A172 (cell line): Measurements from ENCODE around the gene FLT1. TPM values are rescaled to one million over a fixed set of nuclear protein-coding genes. Genes with fewer than 3 reads are reported as not detected.

Experiments
- DNase-seq: peaks from one replicate; pipeline ENCODE4 v3.0.0-alpha.2; 2015; ENCODE audit warnings: low spot score
- total RNA-seq: library from RNA; depleted of rRNA; stranded (reverse); fragments of >200 nt; shearing (Covaris generic); gene quantifications from 2 replicates; pipeline ENCODE4 v1.2.3, GENCODE V29; 2014

FLT1 gene
- total RNA-seq, 1 experiment from 2014 or later = 5.5 TPM

- no peak for DNase-seq
Measured at GRCh38 chr13:28429096-28429495, 65.8 kb downstream of the FLT1 start.

GRCh38 chr13:28426381-28426780 is 68.5 kb downstream of the FLT1 start:
- DNase-seq = no peak

DNA sequence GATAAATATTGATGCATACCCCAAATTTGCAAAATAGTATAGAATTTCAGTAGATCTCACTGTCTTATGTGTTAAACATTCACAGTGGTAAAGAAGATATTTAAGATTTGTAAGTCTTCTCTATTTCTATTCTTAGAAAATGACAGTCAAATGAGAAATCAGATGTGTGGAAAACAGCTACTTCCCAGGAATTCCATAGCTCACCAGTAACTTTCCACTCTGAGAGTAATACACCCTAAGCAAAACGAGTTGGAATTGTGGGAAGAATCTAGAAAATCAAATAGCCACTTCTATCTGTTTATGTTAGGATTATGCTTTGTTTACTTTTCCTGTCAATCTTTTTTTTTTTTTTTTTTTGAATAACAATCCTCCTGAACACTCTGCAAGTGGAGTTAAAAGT is 69.1 kb downstream of the FLT1 start:
- DNase-seq = no peak

DNA sequence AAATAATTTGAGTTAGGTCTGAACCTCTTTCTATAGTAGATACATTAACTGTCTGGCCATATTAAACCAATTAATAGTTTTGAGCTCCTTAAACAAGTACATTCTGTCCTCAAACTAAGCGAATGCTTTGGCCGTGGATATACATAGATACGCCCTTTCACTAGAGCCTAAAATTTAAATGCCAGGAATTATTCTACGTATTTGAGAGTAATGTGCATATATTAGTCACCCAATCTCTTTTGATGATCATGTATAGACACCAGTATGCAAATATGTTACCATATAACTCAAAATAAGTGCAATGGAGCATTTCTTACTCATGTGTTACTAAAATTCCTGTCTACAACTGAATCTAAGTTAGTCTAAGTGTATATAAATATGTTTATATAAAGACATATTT is 70.4 kb downstream of the FLT1 start:
- no peak for DNase-seq

DNA sequence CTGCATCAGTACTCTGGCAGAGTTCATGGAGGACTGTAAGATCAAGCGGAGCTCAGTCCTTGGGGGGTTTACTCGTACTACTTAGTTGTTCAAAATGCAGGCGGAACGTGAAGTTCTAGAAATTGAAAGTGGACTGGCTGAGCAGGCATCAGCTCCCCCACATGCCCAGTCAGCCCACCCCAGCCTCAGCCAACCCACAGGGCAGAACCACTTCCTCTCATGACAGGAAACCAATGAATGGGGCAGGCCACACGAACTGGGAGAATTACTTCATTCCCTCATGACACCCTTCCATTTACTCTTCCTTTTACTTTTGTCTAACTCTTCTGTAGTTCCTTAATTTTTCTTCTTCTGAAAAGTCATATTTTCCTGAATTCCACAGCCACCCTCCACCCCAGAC is 71.9 kb downstream of the FLT1 start:
- DNase-seq = no peak

- DNase-seq = no peak
Measured at GRCh38 chr13:28421676-28422410, 73.1 kb downstream of the FLT1 start.

GRCh38 chr13:28420704-28421103 is 74.2 kb downstream of the FLT1 start:
- DNase-seq = no peak

DNA sequence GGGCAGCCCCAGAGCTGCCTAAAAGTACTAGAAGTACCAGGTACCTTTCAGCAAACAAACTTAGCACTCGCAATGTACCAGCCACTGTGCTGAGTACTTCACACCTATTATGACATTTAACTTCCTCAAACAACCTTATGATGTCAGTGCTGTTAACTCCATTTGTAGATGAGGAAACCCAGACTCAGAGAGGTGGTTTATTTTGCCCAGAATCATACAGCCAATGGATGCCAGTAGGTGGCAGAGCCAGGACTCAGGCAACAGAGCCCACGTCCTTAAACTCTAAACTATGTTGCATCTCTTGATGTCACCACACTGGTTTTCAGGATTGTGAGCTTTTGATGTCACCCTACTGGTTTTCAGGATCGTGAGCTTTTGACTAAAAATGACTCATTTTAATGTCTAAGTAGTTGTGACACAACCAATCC is 78.9 kb downstream of the FLT1 start:
- DNase-seq = no peak

DNA sequence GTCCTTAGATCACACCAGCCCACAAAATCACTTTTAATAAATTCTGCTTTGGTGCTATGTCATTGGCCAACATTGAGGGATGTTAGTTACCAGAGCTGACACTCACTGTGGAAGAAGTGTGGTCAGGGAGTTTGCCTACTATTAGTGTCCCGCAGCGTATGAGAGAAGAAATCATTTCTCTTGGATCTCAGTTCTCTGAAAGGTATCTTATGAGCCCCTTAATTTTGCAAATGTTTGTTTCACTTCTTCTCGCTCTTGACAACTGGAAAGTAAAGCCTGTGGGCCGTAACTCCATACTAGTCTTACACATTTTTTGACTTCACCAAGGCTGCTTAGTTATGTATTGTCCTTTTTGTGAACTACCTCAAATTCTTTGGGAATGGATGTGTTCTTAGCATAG is 80.9 kb downstream of the FLT1 start:
- DNase-seq = no peak

DNA sequence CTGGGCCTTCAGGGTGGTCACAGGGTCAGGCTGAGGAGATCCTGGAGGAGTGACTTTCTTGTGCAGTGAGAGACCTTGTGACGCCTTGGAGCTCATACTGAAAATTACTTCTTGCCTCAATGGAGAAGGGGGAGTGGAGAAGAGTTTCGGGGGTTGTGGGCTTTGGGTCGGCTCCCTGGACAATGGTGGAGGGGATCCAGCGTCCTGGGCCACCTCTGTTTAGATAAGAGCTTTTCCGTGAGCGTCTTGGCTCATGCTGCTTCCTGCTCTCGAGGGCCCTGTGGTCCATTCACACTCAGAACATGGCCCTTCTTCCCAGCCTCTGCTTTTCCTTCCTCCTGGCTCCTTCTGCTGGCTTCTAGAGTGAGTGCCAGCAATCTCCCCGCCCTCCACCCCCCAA is 81.9 kb downstream of the FLT1 start:
- DNase-seq = no peak

DNA sequence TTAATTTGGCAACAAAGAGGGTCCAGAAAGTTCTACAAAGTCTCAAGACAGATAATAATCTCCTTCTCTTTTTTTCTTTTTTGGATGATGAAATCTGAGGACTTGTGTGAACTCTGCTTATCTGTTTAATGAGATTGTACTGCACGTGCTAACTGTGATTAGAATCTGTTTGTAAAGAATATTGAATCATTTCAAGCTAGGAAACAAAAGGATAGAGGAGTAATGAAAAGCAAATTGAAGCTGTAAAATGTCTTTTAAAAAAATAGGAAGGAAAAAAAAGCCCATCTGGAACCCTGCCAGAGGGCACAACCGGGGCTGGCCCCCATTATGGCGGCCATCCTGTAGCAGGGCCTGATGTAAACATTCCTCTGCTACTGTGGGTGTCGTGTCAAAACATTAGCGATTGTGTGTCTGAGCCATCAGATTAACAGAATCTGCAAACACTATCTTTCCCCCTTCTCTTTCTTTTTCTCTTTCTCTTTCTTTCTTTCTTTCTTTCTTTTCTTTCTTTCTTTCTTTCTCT is 83.0 kb downstream of the FLT1 start:
- no peak for DNase-seq

DNA sequence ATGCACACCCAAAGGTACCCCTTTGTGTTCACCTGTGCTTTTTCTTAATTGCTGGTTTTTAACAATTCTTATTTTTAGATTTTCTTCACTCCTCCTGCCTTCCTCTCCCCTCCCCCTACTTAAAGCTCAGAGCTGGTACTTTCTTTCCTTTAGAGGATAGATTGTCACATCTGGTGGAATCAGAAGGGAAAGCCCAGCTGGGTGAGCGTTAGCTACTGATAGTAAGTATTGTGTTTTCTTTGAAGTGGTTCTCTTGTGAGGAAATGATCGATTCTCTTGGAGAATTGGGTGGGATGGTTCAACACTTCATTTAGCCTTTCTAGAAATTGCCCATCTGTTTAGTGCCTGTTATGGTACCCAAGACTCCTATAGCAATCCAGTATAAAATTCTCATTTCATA is 84.8 kb downstream of the FLT1 start:
- no peak for DNase-seq

- no peak for DNase-seq
Measured at GRCh38 chr13:28409648-28410047, 85.3 kb downstream of the FLT1 start.

DNA sequence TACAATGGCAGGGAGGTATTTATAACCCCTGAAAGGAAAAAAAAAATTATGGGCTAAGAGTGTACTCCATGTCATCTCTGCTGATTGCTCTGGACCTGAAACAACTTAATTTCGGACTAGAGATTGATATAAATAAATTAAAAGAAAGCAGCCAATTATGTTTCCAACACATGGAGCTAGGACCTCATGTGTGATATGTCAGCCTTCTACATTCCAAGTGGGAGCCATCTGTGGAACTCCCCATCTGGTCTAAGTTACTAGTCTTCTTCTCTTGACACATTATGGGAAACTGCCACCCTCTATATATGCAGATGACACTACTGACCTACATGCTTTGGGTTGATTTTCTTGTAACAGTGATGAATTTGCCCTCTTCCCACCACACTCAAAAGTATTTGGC is 86.1 kb downstream of the FLT1 start:
- no peak for DNase-seq

- DNase-seq = no peak
Measured at GRCh38 chr13:28408235-28408848, 86.6 kb downstream of the FLT1 start.

DNA sequence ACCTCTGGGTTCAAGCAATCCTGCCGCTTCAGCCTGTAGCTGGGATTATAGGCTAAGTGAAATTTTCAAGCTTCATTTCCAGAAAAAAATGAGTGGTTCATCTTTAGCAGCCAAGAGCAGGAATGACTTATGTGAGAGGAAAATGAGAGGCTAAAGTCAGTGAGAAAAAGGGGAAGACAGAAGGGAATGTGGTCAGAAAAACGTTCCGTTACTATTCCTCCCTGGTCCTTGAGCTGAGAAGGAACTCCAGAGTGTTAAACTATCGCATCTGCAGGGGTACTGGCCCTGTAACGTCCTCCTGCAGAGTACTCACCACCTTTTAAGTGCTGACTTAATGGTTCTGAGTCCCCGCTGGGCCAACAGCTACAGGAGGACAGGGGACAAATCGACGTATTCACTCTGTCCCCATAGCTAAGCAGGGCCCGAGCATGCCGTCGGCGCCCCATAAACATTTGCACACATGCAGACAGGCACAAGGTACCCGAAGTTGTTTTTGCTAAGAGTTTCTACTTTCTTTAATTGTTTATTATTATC is 88.1 kb downstream of the FLT1 start:
- DNase-seq = no peak

DNA sequence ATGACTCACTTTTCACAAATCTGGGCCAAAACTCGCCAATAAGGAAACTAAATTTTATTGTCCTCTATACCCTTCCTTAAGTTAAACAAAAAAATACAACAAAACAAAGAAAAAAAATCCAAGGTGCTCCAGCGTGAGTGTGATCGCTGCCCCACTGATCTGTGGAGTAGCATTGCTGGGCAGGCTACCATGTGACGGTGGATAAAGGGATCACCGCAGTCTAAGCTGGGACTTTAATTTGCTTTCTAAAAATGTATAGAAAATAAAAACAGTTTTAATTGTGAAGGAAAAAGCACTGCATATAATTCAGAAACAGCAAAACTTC is 92.9 kb downstream of the FLT1 start:
- DNase-seq = no peak

GRCh38 chr13:28401303-28402056 is 93.4 kb downstream of the FLT1 start:
- peak; percentile 51 for DNase-seq

- no peak for DNase-seq
Measured at GRCh38 chr13:28396053-28396452, 98.9 kb downstream of the FLT1 start.

GRCh38 chr13:28394422-28394821 is 100.5 kb downstream of the FLT1 start:
- DNase-seq = no peak

DNA sequence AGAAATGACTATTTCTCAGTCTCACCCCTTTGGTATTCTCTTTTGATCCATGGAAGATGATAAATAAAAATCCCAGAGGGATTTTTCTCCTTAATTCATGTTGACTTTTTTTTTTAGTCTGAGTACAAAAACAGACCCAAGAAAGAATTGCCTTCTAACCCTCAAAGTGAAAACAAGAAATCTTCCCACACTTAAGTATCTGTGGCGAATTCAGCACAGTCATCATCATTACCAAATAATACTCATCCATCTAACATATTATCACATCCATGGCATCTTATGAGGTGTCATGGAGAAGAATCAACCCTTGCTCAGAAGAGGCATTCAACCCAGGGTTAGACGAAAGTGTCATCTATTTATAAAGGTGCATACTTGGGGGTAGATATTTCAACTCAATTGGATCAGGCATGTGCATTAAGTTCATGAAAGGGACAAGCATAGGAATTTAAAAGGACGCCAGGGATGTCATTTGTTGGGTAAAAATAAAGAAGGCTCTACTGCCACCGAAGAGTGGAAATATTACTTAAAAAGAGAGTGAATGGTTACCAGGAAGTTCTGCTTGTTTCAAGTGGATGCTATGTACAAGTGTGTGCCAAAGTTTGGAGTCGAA is 101.9 kb downstream of the FLT1 start:
- DNase-seq = no peak

DNA sequence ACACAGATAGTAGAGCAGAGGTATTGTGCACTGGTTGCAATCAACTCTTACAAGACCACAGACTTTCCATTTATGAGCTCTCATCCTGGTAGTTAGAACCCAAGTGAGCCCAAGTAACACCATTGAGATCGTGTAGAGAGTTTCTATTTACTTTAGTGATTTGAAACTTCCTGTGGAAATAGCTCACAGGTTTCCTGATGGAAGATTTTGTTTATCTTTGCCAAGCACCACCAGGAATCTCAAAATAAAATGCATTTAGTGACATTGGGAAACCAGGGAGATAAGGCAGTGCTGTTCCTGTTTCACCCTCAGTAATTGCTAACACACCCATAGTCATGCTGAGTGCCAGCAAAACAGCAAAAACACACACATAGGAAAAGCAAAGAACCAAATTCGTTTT is 102.5 kb downstream of the FLT1 start:
- peak; percentile 4 for DNase-seq
